HG03457 (cell line): ENCODE measurements around the gene EIF1AX.
A peak's percentile ranks its signal among the peaks of the same experiment; 100 is the strongest.
"Not testable (repeated sequence)": the region's sequence is repeated elsewhere in the genome, so short reads cannot be mapped to it uniquely, and the experiment has no call there.

Experiments
- ATAC-seq: cut with Tn5 transposase; IDR thresholded peaks from one replicate; pipeline ENCODE4 v1.9.1; 2021; ENCODE audit warnings: moderate number of reproducible peaks; ENCODE audit not compliant: unreplicated experiment

The EIF1AX gene

GRCh38 chrX:20141281-20142220 lies at the start of gene EIF1AX:
EIF1AX (minus strand) TSS chrX:20141838; CDS start chrX:20141640, 198 bp downstream.
- ATAC-seq, result peak; percentile 98

- no peak for ATAC-seq
Observed at GRCh38 chrX:20189171-20189570, 47.5 kb upstream of the EIF1AX start.

GRCh38 chrX:20181598-20182329 lies 40.1 kb upstream of the EIF1AX start:
- peak; percentile 61 for ATAC-seq

- no peak for ATAC-seq
Observed at GRCh38 chrX:20177093-20177492, 35.5 kb upstream of the EIF1AX start.

GRCh38 chrX:20173856-20174255 lies 32.2 kb upstream of the EIF1AX start:
- ATAC-seq, result no peak

- ATAC-seq, result no peak
Observed at GRCh38 chrX:20173313-20173712, 31.7 kb upstream of the EIF1AX start.

GRCh38 chrX:20171887-20172286 lies 30.2 kb upstream of the EIF1AX start:
- ATAC-seq, result no peak

GRCh38 chrX:20162516-20162915 lies 20.9 kb upstream of the EIF1AX start:
- not testable (repeated sequence) for ATAC-seq

- no peak for ATAC-seq
Observed at GRCh38 chrX:20159797-20160385, 18.3 kb upstream of the EIF1AX start.

GRCh38 chrX:20151689-20152088 lies 10.1 kb upstream of the EIF1AX start:
- ATAC-seq, result no peak

- ATAC-seq, result no peak
Observed at GRCh38 chrX:20149326-20149725, 7.7 kb upstream of the EIF1AX start.

GRCh38 chrX:20147561-20147960 lies 5.9 kb upstream of the EIF1AX start:
- no peak for ATAC-seq

GRCh38 chrX:20144491-20144890 lies 2.9 kb upstream of the EIF1AX start:
- no peak for ATAC-seq

- ATAC-seq, result no peak
Observed at GRCh38 chrX:20143561-20143960, 1.9 kb upstream of the EIF1AX start.

- ATAC-seq, result no peak
Observed at GRCh38 chrX:20143111-20143510, 1.5 kb upstream of the EIF1AX start.

- ATAC-seq, result no peak
Observed at GRCh38 chrX:20140420-20140819, 1.2 kb downstream of the EIF1AX start.

GRCh38 chrX:20139966-20140365 lies 1.7 kb downstream of the EIF1AX start:
- ATAC-seq, result no peak

- no peak for ATAC-seq
Observed at GRCh38 chrX:20135944-20136343, 5.7 kb downstream of the EIF1AX start.

GRCh38 chrX:20132666-20133065 lies 9.0 kb downstream of the EIF1AX start:
- ATAC-seq, result no peak

- ATAC-seq, result no peak
Observed at GRCh38 chrX:20130357-20130756, 11.3 kb downstream of the EIF1AX start.

- ATAC-seq, result no peak
Observed at GRCh38 chrX:20129547-20129946, 12.1 kb downstream of the EIF1AX start.

- no peak for ATAC-seq
Observed at GRCh38 chrX:20128670-20129069, 13.0 kb downstream of the EIF1AX start.
